H9 (cell line): Measurements from ENCODE around the gene INPP4A. TPM values are rescaled to one million over a fixed set of nuclear protein-coding genes. Genes with fewer than 3 reads are reported as not detected.

ENCODE experiments used
- DNase-seq: peaks from one replicate; pipeline ENCODE4 v3.0.0-alpha.2; 2017
- H2AFZ ChIP-seq: one replicate; pipeline ENCODE4 v1.6.1; 2013; ENCODE audit warnings: mild to moderate bottlenecking, low read length, control low read depth, moderate library complexity
- H2AK5ac ChIP-seq: 2 replicates; pipeline ENCODE4 v1.6.1; 2013; ENCODE audit warnings: low read length, control low read depth, mixed read lengths; ENCODE audit not compliant: insufficient read length
- H2BK120ac ChIP-seq: one replicate; pipeline ENCODE4 v1.6.1; 2013; ENCODE audit warnings: low read depth, mild to moderate bottlenecking, low read length, control low read depth, inconsistent platforms; ENCODE audit not compliant: poor library complexity, severe bottlenecking
- H2BK12ac ChIP-seq: 2 replicates; pipeline ENCODE4 v1.6.1; 2013; ENCODE audit warnings: low read length, control low read depth, mixed read lengths, low read depth; ENCODE audit not compliant: insufficient read length
- H2BK15ac ChIP-seq: 2 replicates; pipeline ENCODE4 v1.6.1; 2013; ENCODE audit warnings: low read depth, low read length, control low read depth
- H2BK20ac ChIP-seq: one replicate; pipeline ENCODE4 v1.6.1; 2013; ENCODE audit warnings: low read depth, mild to moderate bottlenecking, low read length, control low read depth, inconsistent platforms; ENCODE audit not compliant: poor library complexity, severe bottlenecking
- H2BK5ac ChIP-seq: 2 replicates; pipeline ENCODE4 v1.6.1; 2013; ENCODE audit warnings: low read length, control low read depth, mixed read lengths; ENCODE audit not compliant: insufficient read length
- H3K14ac ChIP-seq: 2 replicates; pipeline ENCODE4 v1.6.1; 2013; ENCODE audit warnings: low read length, control low read depth; ENCODE audit not compliant: insufficient read depth
- H3K18ac ChIP-seq: 2 replicates; pipeline ENCODE4 v1.6.1; 2013; ENCODE audit warnings: low read depth, mild to moderate bottlenecking, mixed read lengths, low read length, control low read depth; ENCODE audit not compliant: insufficient read length
- H3K23ac ChIP-seq: 2 replicates; pipeline ENCODE4 v1.6.1; 2013; ENCODE audit warnings: low read length, control low read depth, mixed read lengths, low read depth; ENCODE audit not compliant: insufficient read length
- H3K23me2 ChIP-seq: 2 replicates; pipeline ENCODE4 v1.6.1; 2013; ENCODE audit warnings: low read depth, mild to moderate bottlenecking, mixed read lengths, low read length, control low read depth; ENCODE audit not compliant: insufficient read length, poor library complexity, severe bottlenecking
- H3K27ac ChIP-seq: 2 replicates; pipeline ENCODE4 v1.5.1; 2013; ENCODE audit warnings: low read length, control low read depth, mixed read lengths, low read depth; ENCODE audit not compliant: insufficient read length
- H3K27me3 ChIP-seq: 2 replicates; pipeline ENCODE4 v1.6.1; 2013; ENCODE audit warnings: low read length, control low read depth, inconsistent platforms; ENCODE audit not compliant: insufficient read depth
- H3K4ac ChIP-seq: 2 replicates; pipeline ENCODE4 v1.6.1; 2013; ENCODE audit warnings: low read depth, mild to moderate bottlenecking, control low read depth, inconsistent platforms, low read length, moderate library complexity
- H3K4me1 ChIP-seq: 2 replicates; pipeline ENCODE4 v1.6.1; 2013; ENCODE audit warnings: low read length, control low read depth, inconsistent platforms; ENCODE audit not compliant: insufficient read depth
- H3K4me2 ChIP-seq: 2 replicates; pipeline ENCODE4 v1.6.1; 2013; ENCODE audit warnings: low read length, control low read depth, mixed read lengths; ENCODE audit not compliant: insufficient read length, insufficient read depth
- H3K56ac ChIP-seq: 2 replicates; pipeline ENCODE4 v1.6.1; 2013; ENCODE audit warnings: low read depth, mild to moderate bottlenecking, mixed read lengths, low read length, control low read depth; ENCODE audit not compliant: insufficient read length
- H3K79me1 ChIP-seq: 2 replicates; pipeline ENCODE4 v1.6.1; 2013; ENCODE audit warnings: low read depth, mild to moderate bottlenecking, moderate library complexity, low read length, control low read depth, inconsistent platforms; ENCODE audit not compliant: insufficient read depth, poor library complexity, severe bottlenecking
- H3K79me2 ChIP-seq: 2 replicates; pipeline ENCODE4 v1.6.1; 2013; ENCODE audit warnings: low read length, control low read depth, inconsistent platforms; ENCODE audit not compliant: insufficient read depth
- H3K9ac ChIP-seq: 2 replicates; pipeline ENCODE4 v1.6.1; 2013; ENCODE audit warnings: low read length, control low read depth, mixed read lengths; ENCODE audit not compliant: insufficient read length; ENCODE audit errors: extremely low read depth
- H3K9me3 ChIP-seq: one replicate; pipeline ENCODE4 v1.6.1; 2013; ENCODE audit warnings: low read depth, low read length, inconsistent platforms; ENCODE audit not compliant: control insufficient read depth
- H3T11ph ChIP-seq: one replicate; pipeline ENCODE4 v1.6.1; 2013; ENCODE audit warnings: mild to moderate bottlenecking, low read length, control low read depth, inconsistent platforms
- H4K20me1 ChIP-seq: one replicate; pipeline ENCODE4 v1.6.1; 2013; ENCODE audit not compliant: control insufficient read depth, insufficient read length, insufficient read depth
- H4K5ac ChIP-seq: 2 replicates; pipeline ENCODE4 v1.6.1; 2013; ENCODE audit warnings: low read depth, mild to moderate bottlenecking, mixed read lengths, low read length, control low read depth; ENCODE audit not compliant: insufficient read length
- H4K8ac ChIP-seq: replicated peaks from 2 replicates; pipeline ENCODE4 v1.6.1; 2013; ENCODE audit warnings: low read length, control low read depth, mixed read lengths, low read depth; ENCODE audit not compliant: insufficient read length
- H4K91ac ChIP-seq: 2 replicates; pipeline ENCODE4 v1.6.1; 2013; ENCODE audit warnings: low read depth, mild to moderate bottlenecking, moderate library complexity, mixed read lengths, low read length, control low read depth; ENCODE audit not compliant: insufficient read length
- H3K27ac Mint-ChIP-seq, 3 experiments: 2 replicates in 2 of 3; 3 replicates in 1 of 3; pipeline ENCODE4 v1.8.0; 2020 to 2021; ENCODE audit warnings: mixed read lengths in 3 of 3, mild to moderate bottlenecking in 1 of 3, moderate library complexity in 1 of 3
- H3K27me3 Mint-ChIP-seq: 2 replicates; pipeline ENCODE4 v1.8.0; 2021; ENCODE audit warnings: low read depth, mild to moderate bottlenecking, moderate library complexity, mixed read lengths
- H3K36me3 Mint-ChIP-seq, 3 experiments: 2 replicates in 2 of 3; 3 replicates in 1 of 3; pipeline ENCODE4 v1.8.0; 2020 to 2021; ENCODE audit warnings: low read depth in 3 of 3, mixed read lengths in 3 of 3; ENCODE audit not compliant: insufficient read depth in 1 of 3
- H3K4me1 Mint-ChIP-seq, 2 experiments: 2 replicates each; pipeline ENCODE4 v1.8.0; 2020; ENCODE audit warnings: mixed read lengths in 2 of 2
- H3K4me3 Mint-ChIP-seq, 2 experiments: 2 replicates in 1 of 2; 3 replicates in 1 of 2; pipeline ENCODE4 v1.8.0; 2020 to 2021; ENCODE audit warnings: mild to moderate bottlenecking in 2 of 2, mixed read lengths in 2 of 2, moderate library complexity in 1 of 2
- H3K9me3 Mint-ChIP-seq, 2 experiments: 2 replicates in 1 of 2; 3 replicates in 1 of 2; pipeline ENCODE4 v1.8.0; 2020; ENCODE audit warnings: mild to moderate bottlenecking in 2 of 2, mixed read lengths in 2 of 2, moderate library complexity in 1 of 2
- CTCF ChIP-seq: fragments of 200-600 bp; sonication (generic); conservative IDR thresholded peaks from 3 replicates; pipeline ENCODE4 v1.8.0; 2021; ENCODE audit warnings: antibody characterized with exemption, mild to moderate bottlenecking
- whole genome bisulfite sequencing: extraction: QIAGEN DNeasy Blood & Tissue Kit; methylation state at CpG from one replicate; pipeline ENCODE4 v1.1.7; 2013; ENCODE audit warnings: missing lambda C conversion rate, low lambda C conversion rate, mixed read lengths; ENCODE audit not compliant: insufficient read length; ENCODE audit errors: extremely low coverage; 5-methylcytosine and 5-hydroxymethylcytosine counted together
- total RNA-seq: library from RNA; stranded (reverse); gene quantifications from 2 replicates; pipeline ENCODE4 v1.2.1, GENCODE V29; 2021

The INPP4A gene
- total RNA-seq, 1 experiment from 2014 or later: 55.2 TPM

- no peak overlapping the region for H2BK5ac ChIP-seq
- no peak overlapping the region for H2AK5ac ChIP-seq
- peaks cover 7 to 26% (median 23%) of the 10 kb centered on the region in 3 experiments; a peak in 6 of 7 replicates for H3K36me3 Mint-ChIP-seq
- no peak overlapping the region for H3K18ac ChIP-seq
- peak overlapping the region in 2 of 3 experiments; percentile 23 to 72; a peak in 2 of 7 replicates for H3K27ac Mint-ChIP-seq
- no peak overlapping the region for H3K4me2 ChIP-seq
- H4K91ac ChIP-seq: no peak overlapping the region
- no peak overlapping the region for H2BK120ac ChIP-seq
- H3K79me1 ChIP-seq: no peaks in the 10 kb centered on the region
- no peak for TF ChIP-seq CTCF
- H4K20me1 ChIP-seq: no peaks in the 10 kb centered on the region
- H2BK15ac ChIP-seq: no peak overlapping the region
- H3K4me1 Mint-ChIP-seq: peaks cover 27 to 30% of the 10 kb centered on the region in 2 experiments
- H3K4me1 ChIP-seq: no peaks in the 10 kb centered on the region
- H3K56ac ChIP-seq: no peak overlapping the region
- H3K27ac ChIP-seq: no peak overlapping the region
- H4K5ac ChIP-seq: no peak overlapping the region
- no peaks in the 10 kb centered on the region for H3K27me3 ChIP-seq
- H3T11ph ChIP-seq: no peak overlapping the region
- no peaks in the 10 kb centered on the region for H3K23me2 ChIP-seq
- H3K27me3 Mint-ChIP-seq: no peaks in the 10 kb centered on the region
- no peak overlapping the region for H3K14ac ChIP-seq
- H3K4me3 Mint-ChIP-seq: no peak overlapping the region
- no peaks in the 10 kb centered on the region for H3K9me3 Mint-ChIP-seq
- H3K9me3 ChIP-seq: no peaks in the 10 kb centered on the region
- no CpG with 5 or more reads among the region's 6 CpGs for WGBS
- H2BK12ac ChIP-seq: no peak overlapping the region
- H3K4ac ChIP-seq: no peak overlapping the region
- H4K8ac ChIP-seq: no peak overlapping the region
- H2AFZ ChIP-seq: no peak overlapping the region
- H3K79me2 ChIP-seq: no peaks in the 10 kb centered on the region
- H3K23ac ChIP-seq: no peak overlapping the region
- DNase-seq: no peak
- H2BK20ac ChIP-seq: no peak overlapping the region
- H3K9ac ChIP-seq: no peak overlapping the region
Measured at GRCh38 chr2:98519156-98519555, 74.5 kb downstream of the INPP4A start.
